K562 (cell line): ENCODE results near the gene SPDYE3. TPM values are rescaled to one million over a fixed set of nuclear protein-coding genes. Genes with fewer than 3 reads are reported as not detected.

Experiments
- AFF1 ChIP-seq, 2 experiments: fragments of 450-650 bp; IDR thresholded peaks; 2 replicates each; pipeline ENCODE4 v1.6.1; 2018; ENCODE audit warnings: mild to moderate bottlenecking in 2 of 2, low read depth in 1 of 2; ENCODE audit not compliant: partially characterized antibody in 2 of 2
- BRD9 ChIP-seq: fragments of 450-650 bp; IDR thresholded peaks from 2 replicates; pipeline ENCODE4 v1.6.1; 2018; ENCODE audit warnings: low read depth; ENCODE audit not compliant: partially characterized antibody
- E2F8 ChIP-seq: fragments of 450-650 bp; IDR thresholded peaks from 2 replicates; pipeline ENCODE4 v1.7.1; 2018; ENCODE audit warnings: mild to moderate bottlenecking, low read depth; ENCODE audit not compliant: partially characterized antibody
- ETV1 ChIP-seq: fragments of 450-650 bp; conservative IDR thresholded peaks from 2 replicates; pipeline ENCODE4 v1.6.1; 2016; ENCODE audit warnings: missing genetic modification characterization, control low read depth, low read depth, missing compliant biosample characterization
- HDAC2 ChIP-seq: fragments of 450-650 bp; IDR thresholded peaks from 2 replicates; pipeline ENCODE4 v1.6.1; 2016; ENCODE audit warnings: mild to moderate bottlenecking
- HMGXB4 ChIP-seq: sonication (generic); formaldehyde crosslinking; IDR thresholded peaks from 2 replicates; pipeline ENCODE4 v1.8.1; 2023; ENCODE audit warnings: mild to moderate bottlenecking, missing genetic modification reagents
- MEIS2 ChIP-seq: fragments of 450-650 bp; IDR thresholded peaks from 2 replicates; pipeline ENCODE4 v1.6.1; 2014; ENCODE audit warnings: mild to moderate bottlenecking; ENCODE audit not compliant: partially characterized antibody
- MYC ChIP-seq, 2 experiments: fragments of 250-450 bp in 1 of 2; sonication (Bioruptor Pico) in 1 of 2; IDR thresholded peaks; 2 replicates each; pipeline versions ENCODE4 v1.5.1 to v1.6.1; 2012 to 2021; ENCODE audit warnings: low read depth in 2 of 2, borderline replicate concordance in 1 of 2, improper control_type of control experiment in 1 of 2, low read length in 1 of 2, mild to moderate bottlenecking in 1 of 2, moderate library complexity in 1 of 2
- NFRKB ChIP-seq: fragments of 450-650 bp; IDR thresholded peaks from 2 replicates; pipeline ENCODE4 v1.6.1; 2016; ENCODE audit warnings: low read depth
- POLR2H ChIP-seq: IDR thresholded peaks from 2 replicates; pipeline ENCODE4 v1.6.1; 2016; ENCODE audit warnings: missing genetic modification characterization, low read depth, mild to moderate bottlenecking, control low read depth, missing compliant biosample characterization, moderate library complexity
- SMAD1 ChIP-seq: fragments of 150-350 bp; IDR thresholded peaks from 2 replicates; pipeline ENCODE4 v1.6.1; 2014; ENCODE audit warnings: low read length, low read depth; ENCODE audit not compliant: partially characterized antibody
- ZBTB17 ChIP-seq: fragments of 450-650 bp; formaldehyde crosslinking; IDR thresholded peaks from 2 replicates; pipeline ENCODE4 v1.4.0; 2020; ENCODE audit warnings: mild to moderate bottlenecking
- polyA plus RNA-seq, 8 experiments: library from polyadenylated mRNA; depleted of rRNA in 4 of 8; stranded (reverse) in 5 of 8; unstranded in 3 of 8; fragments of >200 nt; fragmentation: Nextera tagmentation in 2 of 8; fragmentation: Illumina TruSeq in 1 of 8; extraction: Ambion mirVana in 2 of 8; extraction: Trizol in 1 of 8; gene quantifications; 2 replicates each; pipeline versions ENCODE4 v1.2.1 to v1.2.3, GENCODE V29; 2011 to 2014; ENCODE audit warnings: inconsistent platforms in 1 of 8, missing spikeins in 1 of 8
- total RNA-seq, 7 experiments: library from RNA; depleted of rRNA in 6 of 7; stranded (reverse); fragments of >200 nt in 6 of 7; fragmentation: Illumina TruSeq in 2 of 7; extraction: Trizol in 2 of 7; gene quantifications; 2 replicates each; pipeline versions ENCODE4 v1.2.1 to v1.2.3, GENCODE V29; 2011 to 2021; ENCODE audit warnings: low replicate concordance in 1 of 7

Gene SPDYE3
- total and polyA plus RNA-seq, 9 of the 15 experiments (the other 6 are each of a cell fraction or from before 2014, with no cell fraction given), result 0.04 to 3.3 (median 1.2) TPM; not detected in 6

GRCh38 chr7:100335566-100336466 is 28.3 kb downstream of the SPDYE3 start (continued):
- TF ChIP-seq AFF1 (IDR thresholded peaks at IDR 0.05; ENCODE audit: low read depth in 1 of 2, partially characterized antibody in 2 of 2) (peak in 1 of 2 experiments; percentile 21), MEIS2 (peak; percentile 71), POLR2H (tag) (peak; percentile 96), ETV1 (tag) (peak; percentile 15; the same call in 1 of the 2 replicates), E2F8 (peak; percentile 60), HMGXB4 (CRISPR knock-in tag) (peak; percentile 58; the same call in 1 of the 2 replicates), BRD9 (peak; percentile 42), HDAC2 (peak; percentile 79; the same call in 1 of the 2 replicates), MYC (IDR thresholded peaks at IDR 0.05; ENCODE audit: low read depth, low read length) (peak; percentile 71; the same call in 1 of the 2 replicates), MYC (CRISPR knock-in tag; IDR thresholded peaks at IDR 0.05; ENCODE audit: borderline replicate concordance, low read depth) (peak; percentile 94), SMAD1 (peak; percentile 84), ZBTB17 (CRISPR knock-in tag) (peak; percentile 83; the same call in 1 of the 2 replicates), NFRKB (peak; percentile 69; the same call in 1 of the 2 replicates)
